HepG2 (cell line): ENCODE results near the gene NUBPL. TPM values are rescaled to one million over a fixed set of nuclear protein-coding genes. Genes with fewer than 3 reads are reported as not detected.
A peak's percentile ranks its signal among the peaks of the same experiment; 100 is the strongest.

Experiments used
- AHDC1 ChIP-seq: sonication (generic); formaldehyde crosslinking; IDR thresholded peaks from 2 replicates; pipeline ENCODE4 v1.5.1; 2020; ENCODE audit warnings: mild to moderate bottlenecking, missing genetic modification reagents, borderline replicate concordance
- CENPBD1 ChIP-seq: sonication (generic); formaldehyde crosslinking; IDR thresholded peaks from 2 replicates; pipeline ENCODE4 v1.8.0; 2022; ENCODE audit warnings: missing genetic modification reagents, low read depth, mild to moderate bottlenecking, borderline replicate concordance
- ELK4 ChIP-seq: sonication (generic); formaldehyde crosslinking; IDR thresholded peaks from 2 replicates; pipeline ENCODE4 v1.9.0; 2021; ENCODE audit warnings: missing genetic modification reagents, borderline replicate concordance
- GTF3A ChIP-seq: sonication (generic); formaldehyde crosslinking; conservative IDR thresholded peaks from 2 replicates; pipeline ENCODE4 v1.4.0; 2020; ENCODE audit warnings: mild to moderate bottlenecking, missing genetic modification reagents
- HHEX ChIP-seq: IDR thresholded peaks from 2 replicates; pipeline ENCODE4 v1.6.1; 2016; ENCODE audit warnings: control low read depth
- HINFP ChIP-seq: sonication (generic); formaldehyde crosslinking; IDR thresholded peaks from 2 replicates; pipeline ENCODE4 v1.4.0; 2020; ENCODE audit warnings: low read depth, mild to moderate bottlenecking, missing genetic modification reagents
- HNF1A ChIP-seq, 2 experiments: sonication (generic) in 1 of 2; formaldehyde crosslinking in 1 of 2; IDR thresholded peaks; 2 replicates each; pipeline versions ENCODE4 v1.4.0 to v1.6.1; 2016 to 2020; ENCODE audit warnings: borderline replicate concordance in 1 of 2, low read depth in 1 of 2, mild to moderate bottlenecking in 1 of 2, missing genetic modification reagents in 1 of 2
- KAT7 ChIP-seq: IDR thresholded peaks from 2 replicates; pipeline ENCODE4 v1.6.1; 2018; ENCODE audit warnings: borderline replicate concordance, missing compliant biosample characterization
- MYNN ChIP-seq: sonication (generic); formaldehyde crosslinking; IDR thresholded peaks from 2 replicates; pipeline ENCODE4 v1.4.0; 2020; ENCODE audit warnings: mild to moderate bottlenecking, low read depth, missing genetic modification reagents
- RFX5 ChIP-seq: IDR thresholded peaks from 2 replicates; pipeline ENCODE4 v1.6.1; 2011; ENCODE audit warnings: low read depth, low read length, improper control_type of control experiment
- RXRB ChIP-seq: IDR thresholded peaks from 2 replicates; pipeline ENCODE4 v1.6.1; 2016; ENCODE audit warnings: borderline replicate concordance, missing genetic modification reagents, missing compliant biosample characterization
- SOX6 ChIP-seq, 2 experiments: fragments of 450-650 bp in 1 of 2; sonication (generic) in 1 of 2; formaldehyde crosslinking in 1 of 2; IDR thresholded peaks; 2 replicates each; pipeline versions ENCODE4 v1.4.0 to v1.6.1; 2017 to 2020; ENCODE audit warnings: antibody characterized with exemption in 1 of 2, mild to moderate bottlenecking in 1 of 2, missing genetic modification reagents in 1 of 2
- SP2 ChIP-seq: sonication (generic); formaldehyde crosslinking; IDR thresholded peaks from 2 replicates; pipeline ENCODE4 v1.5.1; 2020; ENCODE audit warnings: mild to moderate bottlenecking, missing genetic modification reagents
- ZNF234 ChIP-seq: sonication (generic); formaldehyde crosslinking; conservative IDR thresholded peaks from 2 replicates; pipeline ENCODE4 v1.5.1; 2020; ENCODE audit warnings: mild to moderate bottlenecking, missing genetic modification reagents
- ZNF83 ChIP-seq: sonication (generic); formaldehyde crosslinking; IDR thresholded peaks from 2 replicates; pipeline ENCODE4 v1.4.0; 2020; ENCODE audit warnings: missing genetic modification reagents, mild to moderate bottlenecking, borderline replicate concordance
- ZSCAN20 ChIP-seq: sonication (generic); formaldehyde crosslinking; IDR thresholded peaks from 2 replicates; pipeline ENCODE4 v1.4.0; 2020; ENCODE audit warnings: missing genetic modification reagents, mild to moderate bottlenecking, borderline replicate concordance
- polyA plus RNA-seq, 8 experiments: library from polyadenylated mRNA; depleted of rRNA in 3 of 8; stranded (reverse) in 7 of 8; unstranded in 1 of 8; fragments of >200 nt; fragmentation: Illumina TruSeq in 4 of 8; extraction: Trizol in 4 of 8; gene quantifications; 2 replicates each; pipeline versions ENCODE4 v1.2.1 to v1.2.3, GENCODE V29; 2011 to 2016; ENCODE audit warnings: low read depth in 4 of 8, missing spikeins in 1 of 8, mixed read lengths in 1 of 8; ENCODE audit not compliant: insufficient read depth in 1 of 8
- total RNA-seq, 5 experiments: library from RNA; depleted of rRNA; stranded (reverse); fragments of >200 nt; fragmentation: Illumina TruSeq; extraction: Trizol; gene quantifications; 2 replicates each; pipeline ENCODE4 v1.2.3, GENCODE V29; 2016; ENCODE audit warnings: low read depth in 1 of 5

NUBPL gene
- total and polyA plus RNA-seq, 2 of the 13 experiments (the other 11 are each of a cell fraction or from before 2014, with no cell fraction given) = 21.3 to 44.1 TPM

- TF ChIP-seq HNF1A (IDR thresholded peaks at IDR 0.05; ENCODE audit: low read depth) (peak; percentile 81), HNF1A (CRISPR knock-in tag; IDR thresholded peaks at IDR 0.05; ENCODE audit: borderline replicate concordance) (peak; percentile 41; the same call in 1 of the 2 replicates), SP2 (CRISPR knock-in tag) (no peak), ZNF83 (no peak), MYNN (CRISPR knock-in tag) (no peak), CENPBD1 (CRISPR knock-in tag) (no peak), KAT7 (CRISPR knock-in tag) (0 out of 2 replicates have a peak, but pooled peaks have one; percentile 42), AHDC1 (CRISPR knock-in tag) (peak; percentile 92; the same call in 1 of the 2 replicates), ZNF234 (CRISPR knock-in tag) (no peak), ELK4 (CRISPR knock-in tag) (no peak), RXRB (peak; percentile 73), HINFP (no peak), ZSCAN20 (CRISPR knock-in tag) (no peak), GTF3A (CRISPR knock-in tag) (no peak), HHEX (CRISPR knock-in tag) (no peak), RFX5 (no peak), SOX6 (IDR thresholded peaks at IDR 0.05) (no peak), SOX6 (CRISPR knock-in tag; IDR thresholded peaks at IDR 0.05) (peak; percentile 90)
These were observed 294.1 kb downstream of the NUBPL start (continued) for GRCh38 chr14:31855262-31855661.
